Adrenal gland (tissue), 5 donors: Measurements from ENCODE around the gene CADM1.

Experiments
- CTCF ChIP-seq, 6 experiments: fragments of 450-650 bp in 4 of 6; fragments of 200-600 bp in 2 of 6; sonication (generic) in 1 of 6; IDR thresholded peaks; 1 replicate in 5 of 6; 2 replicates in 1 of 6; pipeline versions ENCODE4 v1.5.1 to v1.8.0; 2016 to 2021; ENCODE audit warnings: antibody characterized with exemption in 6 of 6, mild to moderate bottlenecking in 2 of 6, moderate library complexity in 1 of 6
- POLR2A ChIP-seq, 2 donors: fragments of 450-650 bp; IDR thresholded peaks; one replicate each; pipeline ENCODE4 v1.6.1; 2017; ENCODE audit warnings: antibody characterized with exemption in 2 of 2, mild to moderate bottlenecking in 2 of 2, moderate library complexity in 1 of 2
- donor health status: DM: no; HTN: no; CAD: no.

- TF ChIP-seq CTCF (IDR thresholded peaks at IDR 0.05) (no peak), POLR2A (IDR thresholded peaks at IDR 0.05) (no peak)
Observed at GRCh38 chr11:115257270-115257669, 246.9 kb downstream of the CADM1 start.
